SU-DHL-6 (cell line): ENCODE measurements around the gene EPHA6.

Source experiments
- H2AFZ ChIP-seq: fragments of 200-600 bp; sonication (generic); 2 replicates; pipeline ENCODE4 v1.6.1; 2014; ENCODE audit warnings: low read depth, mild to moderate bottlenecking, moderate library complexity, mixed read lengths, antibody characterized with exemption, low read length; ENCODE audit not compliant: severe bottlenecking
- H3F3A ChIP-seq: fragments of 200-600 bp; shearing (Covaris generic); 2 replicates; pipeline ENCODE4 v1.6.0; 2016; ENCODE audit warnings: antibody characterized with exemption, mild to moderate bottlenecking; ENCODE audit not compliant: insufficient read depth
- H3K27ac ChIP-seq: fragments of 200-600 bp; sonication (generic); 2 replicates; pipeline ENCODE4 v1.5.1; 2016; ENCODE audit warnings: low read depth, mild to moderate bottlenecking, low read length, moderate library complexity, mixed read lengths
- H3K27me3 ChIP-seq: fragments of 200-600 bp; sonication (generic), shearing (Covaris generic); 2 replicates; pipeline ENCODE4 v1.6.0; 2014; ENCODE audit warnings: mild to moderate bottlenecking, low read length
- H3K36me3 ChIP-seq: fragments of 200-600 bp; sonication (generic); 2 replicates; pipeline ENCODE4 v1.6.1; 2014; ENCODE audit warnings: mild to moderate bottlenecking, low read length, mixed read lengths
- H3K4me2 ChIP-seq: fragments of 300-600, 200-600 bp; shearing (Covaris generic), sonication (generic); 2 replicates; pipeline ENCODE4 v1.6.0; 2014; ENCODE audit warnings: low read length, low read depth, mild to moderate bottlenecking; ENCODE audit not compliant: poor library complexity, severe bottlenecking
- H3K4me3 ChIP-seq: fragments of 200-600 bp; sonication (generic); 2 replicates; pipeline ENCODE4 v1.5.1; 2014; ENCODE audit warnings: antibody characterized with exemption, low read length, mild to moderate bottlenecking, mixed read lengths; ENCODE audit not compliant: insufficient read depth, poor library complexity, severe bottlenecking
- H3K79me2 ChIP-seq: fragments of 200-600 bp; sonication (generic); 2 replicates; pipeline ENCODE4 v1.6.1; 2014; ENCODE audit warnings: mild to moderate bottlenecking, low read length, moderate library complexity; ENCODE audit not compliant: insufficient read depth
- H3K9ac ChIP-seq: fragments of 200-600 bp; sonication (generic); 2 replicates; pipeline ENCODE4 v1.7.0; 2014; ENCODE audit warnings: mild to moderate bottlenecking, low read length
- H3K9me2 ChIP-seq: fragments of 200-600 bp; sonication (generic); replicated peaks from 2 replicates; pipeline ENCODE4 v1.6.1; 2014; ENCODE audit warnings: low read length; ENCODE audit not compliant: insufficient read depth
- H3K9me3 ChIP-seq: fragments of 200-600 bp; sonication (generic); 2 replicates; pipeline ENCODE4 v1.6.1; 2014; ENCODE audit warnings: low read length, mixed read lengths; ENCODE audit not compliant: insufficient read depth
- H4K20me1 ChIP-seq: fragments of 200-600 bp; sonication (generic); 2 replicates; pipeline ENCODE4 v1.6.1; 2014; ENCODE audit warnings: low read depth, mild to moderate bottlenecking, antibody characterized with exemption, low read length, moderate library complexity, mixed read lengths
- CTCF ChIP-seq: fragments of 200-600 bp; sonication (generic); IDR thresholded peaks from one replicate; pipeline ENCODE4 v1.5.1; 2017; ENCODE audit warnings: antibody characterized with exemption, mild to moderate bottlenecking, low read length, moderate library complexity; ENCODE audit not compliant: insufficient read depth, poor library complexity, severe bottlenecking
- EZH2phosphoT487 ChIP-seq: fragments of 200-600 bp; sonication (generic), shearing (Covaris generic); conservative IDR thresholded peaks from 2 replicates; pipeline ENCODE4 v1.6.1; 2018; ENCODE audit warnings: mild to moderate bottlenecking, antibody characterized with exemption, low read length, moderate library complexity, mixed read lengths

Gene EPHA6

GRCh38 chr3:97232393-97233034, 418.1 kb downstream of the EPHA6 start:
- H3K79me2 ChIP-seq = no peaks in the 10 kb centered on the region
- no peaks in the 10 kb centered on the region for H3K36me3 ChIP-seq
- no peak overlapping the region for H3K4me3 ChIP-seq
- H3K9ac ChIP-seq = no peak overlapping the region
- no peaks in the 10 kb centered on the region for H3K27me3 ChIP-seq
- H4K20me1 ChIP-seq = no peaks in the 10 kb centered on the region
- H3K4me2 ChIP-seq = no peak overlapping the region
- H3K27ac ChIP-seq = no peak overlapping the region
- H3K9me3 ChIP-seq = no peaks in the 10 kb centered on the region
- no peaks in the 10 kb centered on the region for H3F3A ChIP-seq
- TF ChIP-seq CTCF (no peak), EZH2phosphoT487 (no peak)
- no peaks in the 10 kb centered on the region for H3K9me2 ChIP-seq
- no peak overlapping the region for H2AFZ ChIP-seq

GRCh38 chr3:97235179-97235578, 420.8 kb downstream of the EPHA6 start:
- TF ChIP-seq EZH2phosphoT487 (no peak), CTCF (no peak)
- Histone ChIP-seq H3K27me3 (no peaks in the 10 kb centered on the region), H2AFZ (no peak overlapping the region)

GRCh38 chr3:97235611-97236315, 421.4 kb downstream of the EPHA6 start:
- Histone ChIP-seq H2AFZ (no peak overlapping the region), H3K9me2 (no peaks in the 10 kb centered on the region), H3K27me3 (no peaks in the 10 kb centered on the region), H4K20me1 (no peaks in the 10 kb centered on the region), H3K9me3 (no peaks in the 10 kb centered on the region), H3F3A (no peaks in the 10 kb centered on the region), H3K9ac (no peak overlapping the region), H3K4me2 (no peak overlapping the region), H3K27ac (no peak overlapping the region), H3K4me3 (no peak overlapping the region), H3K36me3 (no peaks in the 10 kb centered on the region), H3K79me2 (no peaks in the 10 kb centered on the region)
- TF ChIP-seq EZH2phosphoT487 (no peak), CTCF (no peak)

More at GRCh38 chr3:97235179-97235578, 420.8 kb downstream of the EPHA6 start:
- Histone ChIP-seq H3F3A (no peaks in the 10 kb centered on the region), H3K79me2 (no peaks in the 10 kb centered on the region), H3K4me3 (no peak overlapping the region), H4K20me1 (no peaks in the 10 kb centered on the region), H3K36me3 (no peaks in the 10 kb centered on the region), H3K9me2 (no peaks in the 10 kb centered on the region), H3K9ac (no peak overlapping the region), H3K4me2 (no peak overlapping the region), H3K9me3 (no peaks in the 10 kb centered on the region), H3K27ac (no peak overlapping the region)
